Activated CD8-positive, alpha-beta memory T cell treated with anti-CD3 and anti-CD28 coated beads, Interleukin-2, amount 50 U/mL, for 24 hours (primary cell): ENCODE data around the gene MT1X.
"Not testable (repeated sequence)": the region's sequence is repeated elsewhere in the genome, so short reads cannot be mapped to it uniquely, and the experiment has no call there.

Source experiments
- DNase-seq: peaks from one replicate; pipeline ENCODE4 v3.0.0-alpha.2; 2020; ENCODE audit errors: extremely low read depth

Gene MT1X

DNA sequence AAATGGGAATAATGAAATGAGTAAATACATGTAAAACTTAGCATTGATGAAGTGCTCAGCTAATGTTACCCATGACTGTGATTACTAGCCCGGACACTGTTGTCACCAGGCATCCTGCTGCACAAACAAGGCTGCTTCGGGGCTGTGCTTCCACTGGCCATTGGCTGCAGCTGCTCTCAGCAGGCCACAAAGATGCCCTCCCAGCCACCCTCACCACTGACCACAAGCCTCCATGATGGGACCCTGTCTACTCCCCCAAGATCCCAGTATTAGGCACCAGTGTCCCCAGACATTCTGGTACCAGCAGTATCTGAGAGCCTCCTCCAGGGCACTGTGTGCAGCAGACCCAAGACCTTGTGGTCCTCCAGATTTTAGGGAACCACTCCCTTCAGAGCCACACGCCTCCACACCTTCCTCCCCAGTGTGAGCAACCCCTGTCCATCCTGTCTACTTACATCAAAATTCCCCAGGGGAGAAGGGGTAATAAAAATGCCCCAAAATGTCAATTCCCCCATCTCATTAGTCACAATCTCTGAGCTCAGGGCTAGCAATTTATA, 28.0 kb downstream of the MT1X start:
- no peak for DNase-seq

- DNase-seq: no peak
Observed at GRCh38 chr16:56711862-56712261, 29.6 kb downstream of the MT1X start.

DNA sequence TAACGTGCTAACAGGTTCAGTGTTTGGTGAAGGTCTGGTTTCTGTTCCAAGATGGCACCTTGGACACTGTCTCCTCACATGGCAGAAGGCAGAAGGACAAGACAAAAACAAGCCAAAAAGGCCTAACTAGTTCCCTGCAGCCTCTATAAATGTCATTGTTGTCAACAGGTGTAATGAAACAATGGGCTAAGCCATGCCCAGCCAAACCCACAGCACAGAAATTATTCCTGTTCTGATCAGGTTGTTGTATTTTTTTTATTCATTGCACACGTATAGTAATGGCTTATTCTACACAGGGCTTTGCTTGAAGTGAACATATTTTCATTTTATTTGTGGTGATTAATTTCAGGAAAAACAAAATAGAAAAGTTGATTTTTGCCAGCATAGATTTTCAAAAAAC, 31.5 kb downstream of the MT1X start:
- no peak for DNase-seq

DNA sequence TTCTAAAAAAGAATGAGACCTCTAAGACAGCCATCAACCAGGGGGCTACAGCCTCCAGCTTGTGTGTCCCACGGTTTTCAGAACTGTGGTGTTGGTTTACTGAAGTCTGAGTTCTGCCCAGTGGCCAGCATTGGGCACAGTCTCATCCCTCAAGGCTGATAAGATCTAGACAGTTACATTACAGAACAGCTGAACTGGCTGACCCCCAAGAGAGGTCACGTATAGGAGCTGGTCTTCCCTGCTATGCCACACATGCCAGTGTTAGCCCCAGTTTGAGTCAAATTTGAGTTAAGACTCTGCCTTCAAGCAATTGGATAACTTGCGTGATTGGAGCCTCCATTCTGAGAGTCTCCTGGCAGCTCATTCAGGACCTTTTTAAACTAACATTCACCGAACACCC, 32.9 kb downstream of the MT1X start:
- DNase-seq: no peak

DNA sequence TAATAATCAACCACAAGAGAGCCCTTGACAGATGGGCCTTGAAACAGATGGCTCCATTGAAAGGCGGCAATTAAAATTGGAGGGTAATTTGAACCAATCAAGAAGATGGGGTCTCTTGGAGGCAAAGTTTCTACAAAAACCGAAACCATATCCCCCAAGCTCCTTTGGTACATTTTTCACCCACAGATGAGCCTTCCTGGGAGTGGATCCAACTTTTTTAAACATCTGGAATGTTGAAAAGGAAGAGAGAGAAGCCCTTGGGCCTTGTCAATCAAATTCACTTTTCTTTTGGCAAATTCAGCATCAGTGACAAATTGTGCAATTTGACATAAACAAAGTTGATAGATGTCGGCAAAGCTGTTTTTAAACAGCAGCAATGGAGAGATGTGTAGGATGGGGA, 34.5 kb downstream of the MT1X start:
- DNase-seq: no peak

DNA sequence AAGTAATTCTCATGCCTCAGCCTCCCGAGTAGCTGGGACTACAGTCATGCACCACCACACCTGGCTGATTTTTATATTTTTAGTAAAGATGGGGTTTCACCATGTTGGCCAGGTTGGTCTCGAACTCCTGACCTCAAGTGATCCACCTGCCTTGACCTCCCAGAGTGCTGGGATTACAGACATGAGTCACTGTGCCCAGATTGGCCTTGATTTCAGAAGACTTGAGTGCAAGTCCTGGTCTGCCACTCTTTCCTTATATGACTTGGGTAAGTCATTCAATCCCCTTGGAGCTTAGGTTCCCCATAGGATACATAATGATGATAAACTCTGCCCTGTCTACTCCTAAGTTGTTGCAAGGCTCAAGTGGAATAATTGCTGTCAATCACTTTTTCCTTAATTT, 35.3 kb downstream of the MT1X start:
- DNase-seq: not testable (repeated sequence)

DNA sequence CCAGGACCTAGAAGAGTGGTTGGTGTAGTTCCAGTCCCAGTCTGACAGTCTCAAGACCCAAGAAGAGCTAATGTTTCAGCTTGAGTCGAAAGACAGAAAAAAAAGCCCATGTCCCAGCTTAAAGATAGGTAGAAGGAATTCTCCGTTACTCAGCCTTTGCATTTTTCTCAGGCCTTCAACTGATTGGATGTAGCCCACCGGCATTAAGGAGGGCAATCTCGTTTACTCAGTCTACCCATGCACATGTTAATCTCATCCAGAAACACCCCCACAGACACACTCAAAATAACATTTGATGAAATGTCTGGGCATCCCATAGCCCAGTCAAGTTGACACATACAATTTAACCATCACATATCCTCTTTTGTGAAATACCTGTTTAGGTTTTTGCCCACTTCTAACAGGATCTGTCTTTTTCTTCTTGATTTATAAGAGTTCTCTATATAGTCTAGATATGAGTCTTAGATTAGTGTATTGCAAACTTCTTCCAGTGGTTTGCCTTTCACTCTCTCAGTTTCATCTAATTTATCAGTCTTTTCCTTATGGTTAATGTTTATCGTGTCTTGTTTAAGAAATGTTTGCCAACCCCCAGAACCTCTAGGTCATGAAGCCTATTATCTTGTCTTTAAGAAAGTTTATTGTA, 40.1 kb downstream of the MT1X start:
- no peak for DNase-seq

- DNase-seq: no peak
Observed at GRCh38 chr16:56724191-56724590, 41.9 kb downstream of the MT1X start.

DNA sequence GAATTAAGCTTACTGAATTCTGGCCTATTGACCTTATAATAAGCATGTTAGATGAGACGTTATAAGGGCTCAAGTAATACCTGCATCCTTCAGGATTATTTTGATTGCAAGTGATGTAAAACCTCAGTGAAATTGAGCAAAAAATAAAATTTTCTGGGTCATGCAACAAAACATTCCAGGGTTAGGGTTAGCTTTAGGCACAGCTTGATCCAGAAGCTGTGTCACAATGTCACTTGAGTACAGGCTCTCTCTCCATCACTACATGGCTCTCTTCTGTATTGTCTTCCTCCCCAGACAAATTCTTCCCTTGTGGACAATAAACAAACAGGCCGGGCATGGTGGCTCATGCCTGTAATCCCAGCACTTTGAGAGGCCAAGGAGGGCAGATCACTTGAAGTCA, 44.0 kb downstream of the MT1X start:
- no peak for DNase-seq

GRCh38 chr16:56726926-56727325, 44.7 kb downstream of the MT1X start:
- no peak for DNase-seq

DNA sequence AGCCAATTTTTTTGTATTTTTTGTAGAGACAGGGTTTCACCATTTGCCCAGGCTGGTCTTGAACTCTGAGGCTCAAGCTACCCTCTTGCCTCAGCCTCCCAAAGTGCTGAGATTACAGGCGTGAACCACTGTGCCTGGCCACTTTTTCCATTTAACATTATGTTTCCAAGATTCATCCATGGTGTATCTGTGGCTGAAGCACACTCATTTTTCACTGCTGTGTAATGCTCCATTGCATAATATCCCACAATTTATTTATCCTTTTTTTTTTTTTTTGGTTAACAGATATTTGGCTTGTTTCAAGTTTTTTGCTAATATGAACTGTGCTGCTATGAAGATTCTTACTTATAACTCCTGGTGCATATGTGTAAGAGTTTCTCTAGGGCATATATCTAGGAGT, 45.8 kb downstream of the MT1X start:
- no peak for DNase-seq

- DNase-seq: no peak
Observed at GRCh38 chr16:56728980-56729734, 46.9 kb downstream of the MT1X start.

- DNase-seq: peak; percentile 76
Observed at GRCh38 chr16:56729735-56730662, 47.7 kb downstream of the MT1X start, which contains the start of gene NUP93. TSS of gene NUP93 (plus strand) at chr16:56730129. CDS start at chr16:56748248, 18,119 bp downstream.

- DNase-seq: no peak
Observed at GRCh38 chr16:56732366-56732765, 50.1 kb downstream of the MT1X start.

- DNase-seq: no peak
Observed at GRCh38 chr16:56732832-56733231, 50.6 kb downstream of the MT1X start.
